GM20431 (cell line): ENCODE results near the gene CBY1.
"Not testable (repeated sequence)": the region's sequence is repeated elsewhere in the genome, so short reads cannot be mapped to it uniquely, and the experiment has no call there.

Experiments used
- in situ Hi-C: fragments of 300-500 bp; cut with MseI, MboI; formaldehyde crosslinking; loops from one replicate; pipeline ENCODE4 v1.15.0; 2020; ENCODE audit warnings: low sequenced_read_pairs; ENCODE audit not compliant: unreplicated experiment

The CBY1 gene

DNA sequence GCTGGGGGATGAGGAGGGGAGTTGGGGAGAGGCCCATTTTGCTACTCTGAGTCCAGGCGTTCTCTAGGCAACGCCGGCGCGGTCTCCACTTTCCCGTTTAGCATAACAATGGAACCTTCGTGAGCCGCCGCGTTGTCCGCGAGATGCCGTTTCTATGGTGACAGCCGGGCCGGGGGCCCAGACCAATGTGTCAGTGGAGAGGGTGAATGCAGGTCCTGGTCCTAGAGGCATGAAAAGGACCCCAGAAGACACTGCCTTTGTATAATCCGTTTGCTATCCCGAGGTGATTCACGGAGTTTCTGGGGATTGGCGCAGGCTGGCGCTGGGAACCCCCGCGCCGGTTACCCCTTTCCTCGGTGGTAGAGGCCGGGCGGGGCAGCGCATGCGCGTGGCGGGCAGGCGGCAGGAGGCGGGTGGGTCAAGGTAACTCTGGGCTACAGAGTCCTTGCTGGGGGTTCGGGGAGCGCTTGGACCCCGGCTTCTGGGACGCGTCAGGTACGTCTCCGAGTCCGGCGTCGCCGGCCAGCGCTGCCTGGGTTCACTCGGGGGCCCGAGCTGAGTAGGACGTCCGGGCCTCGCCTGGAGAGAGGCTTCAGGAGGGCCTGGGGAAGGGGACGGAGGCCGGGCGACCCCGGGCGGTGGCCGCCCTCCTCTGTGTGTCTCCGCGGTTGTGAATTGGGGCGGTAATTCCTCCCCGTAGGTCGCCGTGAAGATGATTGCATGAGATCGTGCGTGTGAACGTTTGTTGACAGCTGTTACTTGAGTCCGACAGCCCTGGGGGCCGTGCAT, at the start of gene CBY1, which contains the start of gene FAM227A:
Gene CBY1 (plus strand): TSS at position 383 of the 789 bp plus-strand sequence. CDS start 11,417 bp downstream, outside the sequence.
Gene FAM227A (minus strand): TSS at position 137 of the 789 bp plus-strand sequence. CDS start 6,224 bp downstream, outside the sequence.
- in situ Hi-C loops = no loop called here

GRCh38 chr22:38607680-38608079, 48.8 kb upstream of the CBY1 start:
- in situ Hi-C loops = no loop called here

DNA sequence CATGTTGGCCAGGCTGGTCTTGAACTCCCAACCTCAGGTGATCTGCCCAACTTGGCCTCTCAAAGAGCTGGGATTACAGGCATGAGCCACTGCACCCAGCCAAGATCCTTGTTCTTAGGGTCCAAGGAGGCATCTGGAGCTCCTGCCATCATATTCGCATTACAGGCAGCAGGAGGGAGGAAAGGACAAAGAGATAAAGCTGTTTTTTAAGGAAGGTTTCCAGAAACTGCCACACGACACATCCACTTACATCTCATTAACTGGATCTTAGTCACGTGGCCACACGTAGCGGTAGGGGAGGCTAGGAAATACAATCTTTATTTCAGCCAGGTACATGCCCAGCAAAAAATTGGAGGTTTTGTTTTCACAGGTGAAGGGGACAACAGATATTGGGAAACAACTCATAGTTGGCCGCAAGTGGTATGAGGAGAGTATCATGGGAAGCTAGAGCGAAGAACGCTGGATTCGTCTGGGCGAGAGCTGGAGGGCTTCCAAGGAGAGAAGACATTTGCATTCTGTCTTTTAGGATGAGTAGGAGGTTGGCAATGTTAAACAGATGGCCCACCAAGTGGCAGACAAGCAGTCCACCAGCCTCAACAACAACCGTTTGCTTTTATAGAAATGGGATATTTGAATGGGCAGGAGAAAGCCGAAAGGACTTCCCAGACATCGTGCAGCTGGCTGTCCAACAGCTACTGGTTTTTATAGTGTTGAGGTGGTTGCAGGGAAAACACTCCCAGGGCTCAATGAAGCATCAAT, 47.3 kb upstream of the CBY1 start:
- in situ Hi-C loops = no loop called here

- in situ Hi-C loops = no loop called here
Observed at GRCh38 chr22:38610234-38610633, 46.2 kb upstream of the CBY1 start.

DNA sequence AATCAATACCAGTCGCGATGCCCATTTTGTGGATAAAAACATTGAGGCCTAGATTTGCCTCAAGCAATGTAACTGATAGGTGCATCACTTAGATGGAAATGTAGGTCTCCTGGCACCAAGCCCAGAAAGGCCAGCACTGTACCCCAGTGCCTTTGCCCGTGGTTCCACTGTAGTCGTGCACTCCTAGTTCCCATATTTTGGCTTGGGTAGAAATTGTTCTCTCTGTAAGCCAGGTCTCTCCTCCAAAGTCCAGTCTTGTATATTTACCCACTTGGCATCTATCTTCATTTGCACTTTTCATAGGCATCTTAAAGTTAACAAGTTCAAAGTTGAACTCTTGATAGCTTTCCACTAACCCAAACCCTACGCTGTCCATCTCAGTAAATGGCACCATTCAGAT, 44.9 kb upstream of the CBY1 start:
- in situ Hi-C loops = no loop called here

DNA sequence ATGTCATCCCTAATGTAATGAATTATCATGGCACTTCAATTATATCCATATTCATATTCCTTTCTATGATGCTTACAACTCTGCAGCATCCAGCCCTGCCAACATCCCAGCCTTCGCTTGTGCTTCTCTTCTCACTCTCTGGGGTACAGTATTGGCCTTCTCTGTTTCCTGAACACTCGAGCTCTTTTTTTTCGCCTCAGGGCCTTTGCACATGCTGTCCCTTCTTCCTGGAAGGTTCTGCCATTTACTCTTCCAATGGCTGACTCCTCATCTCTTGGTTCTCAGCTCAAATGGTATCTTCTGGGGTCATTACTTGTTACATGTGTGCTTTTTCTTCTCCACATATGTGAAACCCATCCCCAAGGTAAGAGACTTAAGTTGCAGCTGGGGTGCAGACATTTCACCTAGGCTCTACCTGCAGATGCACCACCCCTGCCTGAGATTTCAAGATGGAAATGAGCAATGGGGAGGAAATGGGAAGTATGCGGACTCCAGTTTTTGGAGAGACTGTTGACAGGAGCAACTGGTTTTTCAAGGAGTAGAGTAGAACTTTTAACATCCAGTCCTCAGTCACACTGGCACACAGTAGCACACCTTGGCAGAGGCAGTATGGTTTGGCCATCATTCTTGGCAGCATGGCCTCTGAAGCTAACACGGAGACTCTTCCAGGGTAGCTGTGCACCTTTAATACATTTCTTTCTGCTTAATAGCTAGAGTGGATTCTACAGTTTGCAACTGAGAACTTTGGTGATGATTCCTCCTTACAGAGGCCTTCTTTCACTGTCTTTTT, 44.0 kb upstream of the CBY1 start:
- in situ Hi-C loops = no loop called here

DNA sequence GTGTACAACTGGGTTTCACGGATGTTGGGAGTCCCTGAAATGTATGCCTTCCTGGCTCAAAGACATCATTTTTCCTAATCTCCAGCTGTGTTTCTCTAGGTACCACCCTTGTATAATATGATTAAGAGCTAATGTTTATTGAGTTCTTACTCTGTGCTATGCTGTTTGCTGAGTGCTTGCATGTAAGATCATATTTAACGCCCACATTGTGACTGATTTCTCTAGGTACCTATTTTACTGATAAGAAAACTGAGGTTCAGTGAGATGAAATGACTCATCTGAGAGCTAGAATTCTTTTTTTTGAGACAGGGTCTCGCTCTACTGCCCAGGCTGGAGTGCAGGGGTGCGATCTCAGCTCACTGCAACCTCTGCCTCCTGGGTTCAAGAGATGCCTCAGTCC, 42.9 kb upstream of the CBY1 start:
- in situ Hi-C loops = no loop called here

DNA sequence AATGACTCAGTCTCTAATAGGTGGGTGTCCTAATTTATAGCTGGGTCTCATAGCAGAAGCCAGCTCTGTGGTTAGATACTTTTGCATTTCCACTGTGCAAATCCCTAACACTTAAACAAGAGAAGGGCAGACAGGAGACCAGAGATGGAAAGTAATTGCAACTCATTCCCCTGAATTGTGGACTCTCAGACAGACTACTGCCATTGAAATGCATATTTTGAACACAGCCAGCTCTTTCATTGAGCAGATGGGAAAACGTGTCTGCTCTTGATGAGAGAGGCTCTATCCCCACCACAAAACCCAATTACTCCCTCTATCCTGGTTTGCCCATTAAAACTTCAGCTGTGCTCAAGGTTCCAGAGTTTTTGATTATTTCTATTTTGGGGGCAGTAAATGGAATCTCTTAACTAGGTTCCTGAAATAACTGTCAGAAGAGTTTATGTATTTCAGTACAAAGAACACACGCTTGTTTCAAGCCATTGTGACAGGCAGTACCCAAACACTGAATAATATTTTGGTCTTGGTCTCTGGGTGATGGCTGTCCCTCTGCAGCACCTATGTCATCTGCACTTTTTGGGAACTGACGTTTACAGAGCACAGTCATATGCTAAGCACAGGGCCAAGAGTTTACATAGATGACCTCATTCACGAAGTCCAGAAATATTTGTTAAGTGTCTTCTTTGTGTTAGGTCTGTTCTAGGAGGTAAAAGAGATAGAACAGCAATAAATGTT, 41.9 kb upstream of the CBY1 start:
- in situ Hi-C loops = no loop called here

DNA sequence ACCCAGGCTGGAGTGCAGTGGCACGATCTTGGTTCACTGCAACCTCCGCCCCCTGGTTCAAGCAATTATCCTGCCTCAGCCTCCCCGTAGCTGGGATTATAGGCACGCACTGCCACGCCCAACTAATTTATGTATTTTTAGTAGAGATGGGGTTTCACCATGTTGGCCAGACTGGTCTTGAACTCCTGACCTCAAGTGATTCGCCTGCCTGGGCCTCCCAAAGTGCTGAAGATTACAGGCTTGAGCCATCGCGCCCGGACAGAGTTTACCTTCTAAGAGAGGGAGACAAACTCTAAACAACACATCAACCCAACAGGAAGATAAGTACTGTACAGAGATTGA, 41.4 kb upstream of the CBY1 start:
- in situ Hi-C loops = not testable (repeated sequence)

DNA sequence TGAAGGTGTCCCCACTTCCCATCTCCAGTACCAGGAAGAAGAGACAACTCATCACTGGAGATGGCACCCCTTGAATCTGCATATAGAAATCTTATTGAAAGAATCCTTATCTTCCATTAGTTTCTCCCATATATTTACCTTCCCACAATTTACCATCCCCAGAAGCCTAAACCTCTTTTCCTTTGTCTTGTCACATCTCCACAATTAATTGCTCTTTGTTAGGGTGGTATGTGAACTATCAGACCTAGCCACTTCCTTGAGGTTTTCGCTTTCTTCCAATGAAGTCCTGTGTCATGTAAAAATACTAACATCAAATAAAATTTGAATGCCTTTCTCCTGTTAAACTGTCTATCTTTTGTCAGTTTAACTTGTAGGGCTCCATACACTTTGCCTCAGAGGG, 38.2 kb upstream of the CBY1 start:
- in situ Hi-C loops = no loop called here

DNA sequence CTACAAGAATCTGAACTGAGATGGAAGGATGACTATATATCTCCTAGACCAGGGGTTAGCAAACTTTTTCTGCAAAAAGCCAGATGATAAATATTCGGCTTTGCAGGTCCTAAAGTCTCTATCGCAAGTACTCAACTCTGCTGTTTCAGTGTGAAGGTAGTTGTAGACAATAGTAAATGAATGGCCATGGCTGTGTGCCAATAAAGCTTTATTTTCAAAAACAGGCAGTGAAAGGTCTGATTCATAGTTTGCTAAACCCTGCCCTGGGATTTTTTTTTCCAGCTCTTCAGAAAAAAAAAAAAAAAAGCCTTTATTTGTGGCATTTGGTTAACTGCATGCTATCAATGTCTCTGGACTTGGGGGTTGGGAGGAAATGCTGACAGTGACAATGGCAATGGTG, 37.8 kb upstream of the CBY1 start:
- in situ Hi-C loops = no loop called here

GRCh38 chr22:38623351-38623750, 33.1 kb upstream of the CBY1 start:
- in situ Hi-C loops = no loop called here

DNA sequence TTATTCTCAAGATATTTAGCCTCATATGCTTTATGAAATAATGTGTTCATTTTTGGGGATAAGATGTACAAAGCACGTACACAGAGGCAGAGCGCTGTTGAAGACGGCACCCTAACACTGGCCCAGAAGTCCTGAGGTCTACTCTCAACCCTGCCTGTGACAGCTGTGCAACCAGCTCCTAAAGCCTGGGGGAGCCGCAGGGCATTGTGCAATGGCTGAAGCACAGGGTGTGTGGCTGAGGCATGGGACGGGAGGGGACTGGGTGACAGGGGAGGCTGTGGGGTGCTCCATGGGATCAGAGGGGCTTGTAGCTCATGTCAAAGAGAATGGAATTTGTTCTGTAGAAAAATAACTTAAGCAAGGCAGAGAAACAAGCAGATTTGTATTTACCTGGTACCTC, 28.0 kb upstream of the CBY1 start:
- in situ Hi-C loops = no loop called here

GRCh38 chr22:38629108-38629507, 27.3 kb upstream of the CBY1 start:
- in situ Hi-C loops = no loop called here

GRCh38 chr22:38631724-38632123, 24.7 kb upstream of the CBY1 start:
- in situ Hi-C loops = no loop called here

- in situ Hi-C loops = no loop called here
Observed at GRCh38 chr22:38632528-38632927, 23.9 kb upstream of the CBY1 start.

- in situ Hi-C loops = no loop called here
Observed at GRCh38 chr22:38638216-38638615, 18.2 kb upstream of the CBY1 start.

GRCh38 chr22:38638728-38639127, 17.7 kb upstream of the CBY1 start:
- in situ Hi-C loops = no loop called here

DNA sequence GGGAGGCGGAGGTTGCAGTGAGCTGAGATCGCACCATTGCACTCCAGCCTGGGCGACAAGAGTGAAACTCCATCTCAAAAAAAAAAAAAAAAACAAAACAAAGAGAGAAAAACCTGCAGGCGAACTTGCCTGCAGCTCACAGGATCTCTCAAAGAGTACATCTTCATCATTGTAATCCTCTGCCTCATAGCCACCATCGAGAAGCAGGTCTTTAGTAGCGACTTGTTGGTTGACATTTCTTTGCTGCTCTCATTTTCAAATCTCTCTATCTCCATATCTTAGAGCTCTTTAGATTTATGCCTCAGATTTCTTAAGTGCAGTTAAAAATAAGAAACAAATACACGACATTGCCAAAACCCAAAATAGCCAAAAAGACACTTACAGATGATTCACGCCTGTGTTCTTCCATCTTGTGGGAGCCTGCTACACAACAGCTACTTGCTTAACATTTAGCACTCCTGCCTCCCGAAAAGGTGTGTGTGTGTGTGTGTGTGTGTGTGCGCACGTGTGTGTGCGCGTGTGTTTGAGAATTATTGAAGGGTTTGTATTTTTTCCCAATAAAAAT, 14.9 kb upstream of the CBY1 start:
- in situ Hi-C loops = no loop called here

- in situ Hi-C loops = not testable (repeated sequence)
Observed at GRCh38 chr22:38644245-38644644, 12.2 kb upstream of the CBY1 start.
